Measurements from ENCODE around the gene DIS3L2.
"Not testable (repeated sequence)": the region's sequence is repeated elsewhere in the genome, so short reads cannot be mapped to it uniquely, and the experiment has no call there.

Gene DIS3L2

GRCh38 chr2:232292395-232293154, 331.1 kb downstream of the DIS3L2 start:
- DNase-seq (ENCODE audit: low read depth in 2 of 3, low spot score in 1 of 3), result peak in 2 of 3 donors; percentile 45 to 48

- DNase-seq (ENCODE audit: low read depth in 2 of 3, low spot score in 1 of 3), result no peak
Measured at GRCh38 chr2:232293191-232293590, 331.7 kb downstream of the DIS3L2 start.

- no peak for DNase-seq (ENCODE audit: low read depth in 2 of 3, low spot score in 1 of 3)
Measured at GRCh38 chr2:232295971-232296370, 334.5 kb downstream of the DIS3L2 start.

GRCh38 chr2:232296776-232297525, 335.4 kb downstream of the DIS3L2 start:
- DNase-seq (ENCODE audit: low read depth in 2 of 3, low spot score in 1 of 3), result no peak

- DNase-seq (ENCODE audit: low read depth in 2 of 3, low spot score in 1 of 3), result no peak
Measured at GRCh38 chr2:232299084-232299483, 337.6 kb downstream of the DIS3L2 start.

GRCh38 chr2:232299927-232300674, 338.6 kb downstream of the DIS3L2 start:
- DNase-seq (ENCODE audit: low read depth in 2 of 3, low spot score in 1 of 3), result no peak

- DNase-seq (ENCODE audit: low read depth in 2 of 3, low spot score in 1 of 3), result no peak
Measured at GRCh38 chr2:232300894-232301387, 339.4 kb downstream of the DIS3L2 start.

GRCh38 chr2:232304236-232304635, 342.7 kb downstream of the DIS3L2 start:
- DNase-seq (ENCODE audit: low read depth in 2 of 3, low spot score in 1 of 3), result no peak

GRCh38 chr2:232306741-232307305, 345.3 kb downstream of the DIS3L2 start:
- DNase-seq (ENCODE audit: low read depth in 2 of 3, low spot score in 1 of 3), result no peak

- no peak for DNase-seq (ENCODE audit: low read depth in 2 of 3, low spot score in 1 of 3)
Measured at GRCh38 chr2:232307854-232308253, 346.3 kb downstream of the DIS3L2 start.

- DNase-seq (ENCODE audit: low read depth in 2 of 3, low spot score in 1 of 3), result no peak
Measured at GRCh38 chr2:232308986-232309385, 347.5 kb downstream of the DIS3L2 start.

- no peak for DNase-seq (ENCODE audit: low read depth in 2 of 3, low spot score in 1 of 3)
Measured at GRCh38 chr2:232309592-232309991, 348.1 kb downstream of the DIS3L2 start.

GRCh38 chr2:232310121-232310520, 348.6 kb downstream of the DIS3L2 start:
- DNase-seq (ENCODE audit: low read depth in 2 of 3, low spot score in 1 of 3), result no peak

- DNase-seq (ENCODE audit: low read depth in 2 of 3, low spot score in 1 of 3), result no peak
Measured at GRCh38 chr2:232310696-232311095, 349.2 kb downstream of the DIS3L2 start.

GRCh38 chr2:232313645-232314044, 352.1 kb downstream of the DIS3L2 start:
- DNase-seq (ENCODE audit: low read depth in 2 of 3, low spot score in 1 of 3), result not testable (repeated sequence)

- peak; percentile 52 to 68 (median 58) for DNase-seq (ENCODE audit: low read depth in 2 of 3, low spot score in 1 of 3)
Measured at GRCh38 chr2:232315049-232315922, 353.8 kb downstream of the DIS3L2 start.

GRCh38 chr2:232315923-232316299, 354.4 kb downstream of the DIS3L2 start:
- DNase-seq (ENCODE audit: low read depth in 2 of 3, low spot score in 1 of 3), result no peak

- DNase-seq (ENCODE audit: low read depth in 2 of 3, low spot score in 1 of 3), result no peak
Measured at GRCh38 chr2:232316461-232317330, 355.2 kb downstream of the DIS3L2 start.

- no peak for DNase-seq (ENCODE audit: low read depth in 2 of 3, low spot score in 1 of 3)
Measured at GRCh38 chr2:232318169-232318855, 356.8 kb downstream of the DIS3L2 start.

Data from stimulated activated CD4-positive, alpha-beta T cell treated with anti-CD3 and anti-CD28 coated beads, Interleukin-12 subunit alpha, Interleukin-12 subunit beta, amount 100 ng/mL, for 48 hours (primary cell).